ENCODE measurements around the gene RARB.

RARB gene

DNA sequence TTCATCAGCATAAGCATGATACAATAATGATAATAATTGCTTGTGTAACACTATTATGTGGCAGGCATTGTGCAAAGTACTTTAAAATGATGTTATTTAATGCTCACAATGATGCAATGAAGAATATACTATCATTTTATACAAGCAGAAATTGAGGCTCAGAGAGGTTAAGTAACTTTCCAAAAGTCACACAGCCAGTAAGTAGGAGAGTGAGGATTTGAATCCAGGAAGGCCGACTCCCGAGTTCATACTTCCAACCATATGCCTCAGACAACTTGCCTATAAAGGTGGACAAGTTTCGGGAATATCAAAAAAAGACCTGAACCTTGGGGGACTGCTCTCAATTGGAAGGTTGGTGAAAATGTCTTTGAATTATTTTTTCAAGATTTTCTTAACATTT, 19.9 kb downstream of the RARB start:
- DNase-seq (ENCODE audit: low read depth, low spot score): no peak

- DNase-seq (ENCODE audit: low read depth, low spot score): peak; percentile 93
Observed at GRCh38 chr3:25448750-25449692, 21.0 kb downstream of the RARB start.

- no peak for DNase-seq (ENCODE audit: low read depth, low spot score)
Observed at GRCh38 chr3:25449857-25450256, 21.8 kb downstream of the RARB start.

- DNase-seq (ENCODE audit: low read depth, low spot score): no peak
Observed at GRCh38 chr3:25452192-25452591, 24.1 kb downstream of the RARB start.

DNA sequence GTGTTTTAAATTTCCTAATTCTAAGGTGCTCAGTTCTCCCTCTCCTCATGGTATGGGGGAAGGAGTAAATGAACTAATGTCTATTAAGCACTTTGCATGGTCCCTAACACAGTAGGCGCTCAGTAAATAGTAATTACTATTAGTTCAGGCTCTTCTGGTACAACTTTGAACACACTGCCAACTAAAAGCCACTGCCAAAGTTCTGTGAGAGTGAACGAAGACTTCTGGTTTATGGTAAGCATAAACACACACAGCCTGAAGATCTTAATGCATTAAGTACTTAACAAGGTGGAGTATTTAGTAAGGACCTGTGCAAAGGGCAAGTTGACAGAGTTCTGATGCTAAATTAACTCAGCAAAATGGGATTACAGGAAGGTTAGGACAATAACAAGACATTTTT, 24.7 kb downstream of the RARB start:
- no peak for DNase-seq (ENCODE audit: low read depth, low spot score)

GRCh38 chr3:25453619-25454004, 25.5 kb downstream of the RARB start:
- no peak for DNase-seq (ENCODE audit: low read depth, low spot score)

- DNase-seq (ENCODE audit: low read depth, low spot score): no peak
Observed at GRCh38 chr3:25454005-25454927, 26.2 kb downstream of the RARB start.

GRCh38 chr3:25455441-25456132, 27.5 kb downstream of the RARB start:
- DNase-seq (ENCODE audit: low read depth, low spot score): no peak

DNA sequence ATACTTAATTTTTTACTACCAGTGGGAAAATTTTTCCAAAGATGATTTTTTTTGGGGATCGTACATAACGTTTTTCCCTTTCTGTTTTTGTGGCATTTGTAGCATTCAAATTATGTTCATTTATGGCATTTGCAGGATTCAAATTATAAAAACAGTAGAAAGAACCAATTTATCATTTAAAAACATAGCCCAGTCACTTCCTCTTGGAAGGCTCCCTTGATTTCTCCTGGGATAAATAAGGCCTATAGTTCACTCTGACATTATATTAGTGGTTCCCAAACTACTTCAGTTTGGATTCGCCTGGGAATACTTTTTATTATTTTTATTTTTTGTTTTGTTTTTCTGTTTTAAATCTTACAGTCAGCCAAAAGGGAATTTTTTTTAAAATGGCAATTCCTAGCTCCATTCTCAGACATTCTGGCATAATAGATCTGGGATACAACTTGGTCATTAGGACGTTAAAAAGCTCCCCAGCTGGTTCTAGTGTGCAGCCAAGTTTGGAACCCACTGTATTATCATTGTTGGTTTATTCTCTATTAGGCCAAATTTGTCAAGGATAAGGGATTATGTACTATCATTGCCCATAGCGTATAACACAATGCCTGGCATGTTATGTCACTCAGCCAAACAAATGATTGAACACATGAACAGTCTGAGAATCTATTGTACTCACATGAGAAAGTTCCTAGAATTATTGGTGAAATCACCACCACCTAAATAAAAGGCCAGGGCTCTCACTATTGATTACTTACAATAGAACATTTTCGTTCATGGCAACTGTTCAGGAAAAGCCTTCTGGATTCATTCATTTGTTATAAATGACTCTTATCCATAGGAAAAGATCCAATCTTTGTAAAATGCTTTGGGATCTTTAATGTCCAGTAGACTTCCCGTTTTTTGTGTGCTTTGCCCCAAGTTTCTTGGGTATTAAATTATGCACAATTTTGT, 28.9 kb downstream of the RARB start:
- no peak for DNase-seq (ENCODE audit: low read depth, low spot score)

DNA sequence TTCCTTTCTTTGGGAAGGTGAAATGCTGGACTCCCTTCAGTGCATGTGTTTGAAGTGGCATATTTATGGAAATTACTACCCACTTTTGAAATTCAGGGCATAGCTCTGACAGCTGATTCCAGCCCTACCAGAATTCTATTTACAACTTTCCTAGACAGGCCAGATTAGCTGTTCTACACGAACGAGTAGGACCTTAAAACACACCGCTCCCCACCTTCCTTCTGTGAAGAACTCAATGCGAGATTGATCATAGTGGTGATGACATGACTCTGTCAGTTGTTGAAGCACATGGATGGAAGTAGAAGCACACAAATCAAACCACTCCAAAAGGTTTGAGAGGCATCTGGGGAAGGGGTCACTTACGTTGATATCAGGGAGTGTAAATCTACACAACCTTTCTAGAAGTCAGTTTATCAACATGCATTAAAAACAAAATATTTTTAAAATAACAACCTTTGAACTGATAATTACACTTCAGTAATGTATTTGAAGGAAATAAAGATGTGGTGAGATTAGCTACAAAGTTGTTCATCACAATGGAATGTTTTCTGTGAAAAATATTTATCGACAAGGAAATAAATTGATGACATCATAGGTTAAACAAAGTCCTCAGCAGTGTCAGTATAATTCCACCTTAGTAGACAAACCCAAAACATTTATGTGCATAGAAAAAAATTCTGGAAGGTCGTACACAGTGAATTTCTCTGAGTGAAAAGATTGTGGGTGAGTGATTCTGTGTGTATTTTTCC, 29.8 kb downstream of the RARB start:
- DNase-seq (ENCODE audit: low read depth, low spot score): no peak

DNA sequence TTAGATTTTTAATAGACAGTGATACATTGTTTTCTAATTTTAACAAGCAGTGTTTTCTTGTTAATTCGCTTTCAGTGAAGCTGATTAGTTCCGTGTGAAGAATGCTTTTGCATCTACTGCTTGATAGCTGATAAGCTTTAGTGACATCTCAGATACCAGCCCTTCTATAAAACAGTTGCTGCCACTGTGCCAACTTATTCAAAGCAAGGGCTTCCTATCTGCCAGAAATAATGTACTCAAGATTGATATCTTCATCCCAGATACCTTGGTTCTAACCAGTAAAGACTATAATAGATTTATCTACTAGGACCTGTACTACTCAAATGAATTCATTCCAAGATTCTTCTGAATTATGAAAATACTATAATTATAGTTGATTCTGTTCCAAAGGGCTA, 30.4 kb downstream of the RARB start:
- DNase-seq (ENCODE audit: low read depth, low spot score): no peak

GRCh38 chr3:25460751-25461150, 32.7 kb downstream of the RARB start:
- no peak for DNase-seq (ENCODE audit: low read depth, low spot score)

- DNase-seq (ENCODE audit: low read depth, low spot score): no peak
Observed at GRCh38 chr3:25461946-25462345, 33.9 kb downstream of the RARB start.

DNA sequence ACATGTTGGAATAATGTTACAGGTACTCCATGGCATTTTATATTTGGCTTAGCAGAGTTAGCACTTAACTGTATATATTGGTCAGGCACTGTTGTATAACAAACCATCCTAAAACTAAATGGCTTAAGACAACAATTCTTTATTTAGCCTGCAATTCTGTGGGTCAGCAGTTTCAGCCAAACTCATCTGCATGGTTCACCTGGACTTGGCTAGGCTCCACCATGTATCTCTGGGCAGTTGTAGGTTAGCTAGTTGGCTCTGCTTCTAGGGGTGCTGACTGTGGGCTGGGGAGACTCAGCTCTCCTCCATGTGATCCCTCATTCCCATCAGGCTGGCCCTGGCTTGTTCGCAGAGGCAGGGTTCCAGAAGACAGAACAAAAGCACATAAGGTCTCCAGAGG, 34.4 kb downstream of the RARB start:
- no peak for DNase-seq (ENCODE audit: low read depth, low spot score)

DNA sequence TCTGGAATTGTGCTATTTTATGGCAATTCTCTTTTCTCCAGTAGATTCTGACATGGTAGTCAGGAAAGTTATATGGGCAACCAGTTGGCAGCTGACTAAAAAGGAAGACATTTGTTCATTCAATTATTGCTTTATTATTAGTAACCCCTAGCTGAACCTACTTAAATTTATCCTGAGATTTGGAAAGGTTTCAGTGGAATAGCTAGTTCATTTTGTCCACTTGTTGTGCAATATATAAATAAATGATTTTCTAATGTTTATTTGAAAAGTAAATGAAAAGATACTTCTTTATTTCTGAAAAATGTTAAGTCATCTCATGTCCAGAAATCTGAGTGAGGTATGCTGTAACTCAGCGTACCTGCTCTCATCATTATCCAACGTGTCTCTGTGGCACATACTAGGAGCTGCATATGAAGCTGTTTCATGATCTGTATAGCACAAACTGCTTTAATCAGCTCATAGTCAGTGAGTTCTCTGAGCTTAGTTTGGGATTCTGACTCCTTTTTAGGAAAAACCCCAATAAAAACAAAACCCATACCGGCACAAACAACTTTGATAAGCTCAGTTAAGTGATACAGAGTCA, 35.9 kb downstream of the RARB start:
- DNase-seq (ENCODE audit: low read depth, low spot score): no peak

DNA sequence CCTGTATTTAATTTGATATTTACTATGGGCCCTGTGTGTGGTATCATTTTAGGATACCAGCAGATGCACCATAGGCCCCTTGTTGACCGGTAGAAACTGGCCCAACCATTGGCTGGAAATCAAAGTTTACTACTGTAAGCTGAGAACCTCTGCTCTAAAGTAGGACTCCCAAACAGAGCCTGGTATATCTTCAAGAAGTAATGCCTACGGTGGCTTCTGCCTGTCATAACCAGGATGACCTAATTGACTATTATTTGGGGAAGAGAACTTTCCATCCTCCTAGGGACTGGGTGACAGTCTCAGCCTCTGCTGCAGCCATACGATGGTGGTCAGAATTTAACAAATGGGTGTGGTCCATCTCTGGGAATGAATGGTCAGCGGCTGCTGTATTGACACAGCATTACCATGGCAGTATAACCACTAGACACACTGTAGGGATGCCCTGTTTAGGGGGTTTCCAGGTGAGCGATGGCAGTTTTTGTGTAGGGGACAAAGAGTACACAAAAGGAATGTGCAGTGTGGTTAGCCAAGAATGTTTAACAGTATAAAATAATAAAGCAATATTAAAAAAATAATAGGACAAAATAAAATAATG, 37.3 kb downstream of the RARB start:
- DNase-seq (ENCODE audit: low read depth, low spot score): no peak

DNA sequence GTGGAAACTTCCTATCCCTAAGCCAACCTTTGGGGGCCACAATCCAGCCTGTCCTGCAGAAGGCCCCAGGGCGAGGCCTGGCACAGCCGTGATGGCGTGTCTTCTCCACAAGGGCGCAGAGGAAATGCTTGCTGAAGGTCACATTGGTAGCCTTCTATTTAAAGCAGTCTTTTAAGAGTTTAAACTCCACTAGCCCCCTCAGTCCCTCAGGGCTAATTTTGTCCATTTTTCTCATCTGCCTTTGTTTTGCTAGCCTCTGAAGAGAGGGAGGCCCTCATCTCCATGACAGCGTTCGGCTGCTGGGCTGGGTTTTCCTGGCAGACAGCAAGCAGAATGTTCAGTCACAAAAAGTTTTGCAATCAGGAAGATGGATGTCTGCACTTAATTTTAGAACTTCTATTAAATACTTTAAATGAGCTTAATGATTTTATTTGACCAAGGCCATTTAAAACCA, 40.8 kb downstream of the RARB start:
- peak; percentile 72 for DNase-seq (ENCODE audit: low read depth, low spot score)

- DNase-seq (ENCODE audit: low read depth, low spot score): no peak
Observed at GRCh38 chr3:25469558-25469957, 41.5 kb downstream of the RARB start.

DNA sequence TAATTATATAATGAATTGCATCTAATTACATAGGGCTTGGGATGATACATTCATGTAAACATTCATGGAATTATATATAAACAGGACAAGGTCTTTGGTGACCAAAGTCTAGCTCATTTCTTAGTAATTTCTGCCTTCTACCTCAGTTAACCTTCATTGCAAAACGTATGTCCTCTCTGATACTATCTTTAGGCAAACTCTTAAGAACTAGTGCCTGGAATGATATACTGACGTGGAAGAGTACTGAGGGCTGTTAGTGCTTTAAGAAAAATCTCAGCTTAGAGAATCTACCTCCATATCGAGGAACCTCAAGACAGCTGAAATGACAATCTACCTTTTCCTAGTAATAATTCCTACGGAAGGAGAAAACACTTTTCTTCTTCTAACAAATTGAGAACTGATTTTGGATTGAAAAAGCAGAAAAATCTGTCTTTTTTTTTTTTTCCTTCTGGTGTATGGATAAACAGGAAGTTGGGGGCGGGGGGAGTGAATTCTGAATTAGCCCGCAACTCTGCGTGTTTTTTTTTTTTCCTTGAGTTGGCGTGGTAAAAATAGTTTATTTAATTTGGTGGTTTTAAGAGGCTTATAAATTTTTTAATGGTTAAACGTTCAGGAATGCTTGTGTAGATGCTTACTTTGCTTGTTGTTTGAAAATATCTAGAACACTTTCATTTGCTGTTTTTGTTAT, 43.2 kb downstream of the RARB start:
- DNase-seq (ENCODE audit: low read depth, low spot score): no peak
